ENCODE data around the gene NFIB. TPM values are rescaled to one million over a fixed set of nuclear protein-coding genes. Genes with fewer than 3 reads are reported as not detected.

NFIB gene
- total RNA-seq, 2 donors from 2014 or later, result 5.3 to 14.1 TPM

GRCh38 chr9:14313378-14313940, 482 bp downstream of the NFIB start:
- Histone ChIP-seq H3K4me3 (ENCODE audit: low read length) (peak overlapping the region; percentile 85), H3K9me3 (ENCODE audit: control insufficient read depth, low read length) (no peaks in the 10 kb centered on the region), H3K36me3 (ENCODE audit: control insufficient read depth, insufficient read depth, low read length) (no peaks in the 10 kb centered on the region), H3K4me1 (ENCODE audit: control insufficient read depth, insufficient read depth, low read length) (peaks cover 12% of the 10 kb centered on the region), H3K9ac (ENCODE audit: extremely low read depth, low read length, poor library complexity, severe bottlenecking) (peak overlapping the region; percentile 48), H3K27ac (ENCODE audit: low read depth, low read length) (peak overlapping the region; percentile 12), H3K27me3 (ENCODE audit: control insufficient read depth, insufficient read depth, low read length, poor library complexity, severe bottlenecking) (peaks cover 46% of the 10 kb centered on the region)
- Mint-ChIP-seq H3K36me3 (ENCODE audit: low read depth) (no peaks in the 10 kb centered on the region), H3K9me3 (no peaks in the 10 kb centered on the region), H3K27ac (peak overlapping the region; percentile 59), H3K4me3 (peak overlapping the region; percentile 82), H3K27me3 (ENCODE audit: insufficient read depth) (peaks cover 58% of the 10 kb centered on the region), H3K4me1 (peaks cover 28% of the 10 kb centered on the region)
- DNase-seq, result peak; percentile 84
- 0% methylated on average over 17 to 31 of the region's 33 CpGs for WGBS, 2 experiments (ENCODE audit: insufficient coverage in 1 of 2, insufficient read length in 1 of 2)
- no peak for TF ChIP-seq CTCF (conservative IDR thresholded peaks at IDR 0.05)

GRCh38 chr9:14312719-14313377, 1.1 kb downstream of the NFIB start:
- H3K36me3 Mint-ChIP-seq (ENCODE audit: low read depth), result no peaks in the 10 kb centered on the region
- TF ChIP-seq CTCF (conservative IDR thresholded peaks at IDR 0.05), result no peak
- WGBS, 2 experiments (ENCODE audit: insufficient coverage in 1 of 2, insufficient read length in 1 of 2), result 0 to 1% methylated on average over 27 to 56 of the region's 56 CpGs
- H3K36me3 ChIP-seq (ENCODE audit: control insufficient read depth, insufficient read depth, low read length), result no peaks in the 10 kb centered on the region
- H3K27me3 Mint-ChIP-seq (ENCODE audit: insufficient read depth), result peaks cover 58% of the 10 kb centered on the region
- H3K9me3 Mint-ChIP-seq, result no peaks in the 10 kb centered on the region
- no peak overlapping the region for H3K27ac ChIP-seq (ENCODE audit: low read depth, low read length)
- H3K4me3 ChIP-seq (ENCODE audit: low read length), result peak overlapping the region; percentile 85
- H3K27ac Mint-ChIP-seq, result no peak overlapping the region
- H3K4me1 ChIP-seq (ENCODE audit: control insufficient read depth, insufficient read depth, low read length), result peaks cover 12% of the 10 kb centered on the region
- H3K4me1 Mint-ChIP-seq, result peaks cover 27% of the 10 kb centered on the region
- H3K27me3 ChIP-seq (ENCODE audit: control insufficient read depth, insufficient read depth, low read length, poor library complexity, severe bottlenecking), result peaks cover 40% of the 10 kb centered on the region
- H3K4me3 Mint-ChIP-seq, result peak overlapping the region; percentile 82
- peak overlapping the region; percentile 48 for H3K9ac ChIP-seq (ENCODE audit: extremely low read depth, low read length, poor library complexity, severe bottlenecking)
- peak; percentile 80 for DNase-seq
- no peaks in the 10 kb centered on the region for H3K9me3 ChIP-seq (ENCODE audit: control insufficient read depth, low read length)

- WGBS, 2 experiments (ENCODE audit: insufficient coverage in 1 of 2, insufficient read length in 1 of 2), result 7 to 25% methylated on average over 3 to 10 of the region's 10 CpGs
- TF ChIP-seq CTCF (conservative IDR thresholded peaks at IDR 0.05), result no peak
- H3K27ac Mint-ChIP-seq, result no peak overlapping the region
- no peak for DNase-seq
- Histone ChIP-seq H3K4me3 (ENCODE audit: low read length) (peak overlapping the region; percentile 85), H3K27me3 (ENCODE audit: control insufficient read depth, insufficient read depth, low read length, poor library complexity, severe bottlenecking) (peaks cover 33% of the 10 kb centered on the region), H3K36me3 (ENCODE audit: control insufficient read depth, insufficient read depth, low read length) (no peaks in the 10 kb centered on the region), H3K4me1 (ENCODE audit: control insufficient read depth, insufficient read depth, low read length) (peaks cover 12% of the 10 kb centered on the region), H3K27ac (ENCODE audit: low read depth, low read length) (no peak overlapping the region), H3K9ac (ENCODE audit: extremely low read depth, low read length, poor library complexity, severe bottlenecking) (no peak overlapping the region), H3K9me3 (ENCODE audit: control insufficient read depth, low read length) (no peaks in the 10 kb centered on the region)
- no peaks in the 10 kb centered on the region for H3K9me3 Mint-ChIP-seq
- H3K4me1 Mint-ChIP-seq, result peaks cover 19% of the 10 kb centered on the region
- peak overlapping the region; percentile 82 for H3K4me3 Mint-ChIP-seq
- H3K27me3 Mint-ChIP-seq (ENCODE audit: insufficient read depth), result peaks cover 58% of the 10 kb centered on the region
- no peaks in the 10 kb centered on the region for H3K36me3 Mint-ChIP-seq (ENCODE audit: low read depth)
Observed at GRCh38 chr9:14311956-14312685, 1.8 kb downstream of the NFIB start.

Data from endodermal cell (in vitro differentiated cells).